K562 (cell line): ENCODE results near the gene CELA1. TPM values are rescaled to one million over a fixed set of nuclear protein-coding genes. Genes with fewer than 3 reads are reported as not detected.

ENCODE experiments used
- ATAC-seq: fragments of 200-7000 bp; cut with Tn5 transposase; 3 replicates; pipeline ENCODE4 v1.9.1; 2020; ENCODE audit warnings: moderate library complexity
- BruUV-seq: library from RNA; stranded (reverse); fragments of 400-500 nt; replicated peaks from 2 replicates; lab custom pipeline; 2021; lab: Mats Ljungman, UMichigan
- CTCF ChIA-PET: fragments of 300-600 bp; formaldehyde crosslinking; extraction: SDS; loops from one replicate; lab custom pipeline; 2021; ENCODE audit warnings: low intra/inter-chr PET ratio; lab: Yijun Ruan, JAX
- POLR2A ChIA-PET: fragments of 300-600, 350-650 bp; sonication (Branson Sonifier 250); formaldehyde crosslinking; extraction: SDS; loops from one replicate; lab custom pipeline; 2021; ENCODE audit warnings: antibody characterized with exemption, inconsistent platforms; lab: Yijun Ruan, JAX
- DNase-seq, 4 experiments: peaks; one replicate each; pipeline versions ENCODE4 v3.0.0 to v3.0.0-alpha.2; 2011 to 2018; ENCODE audit warnings: low spot score in 3 of 4, mixed read lengths in 3 of 4; ENCODE audit errors: extremely low read depth in 1 of 4
- FAIRE-seq: peaks from 2 replicates; lab custom pipeline; 2011; peaks lifted over from hg19 to GRCh38; lab: Jason Lieb, UNC
- H2AFZ ChIP-seq: 2 replicates; pipeline ENCODE4 v1.6.0; 2011; ENCODE audit warnings: low read depth, low read length, control low read depth, inconsistent platforms
- H3K27ac ChIP-seq: fragments of 200-600 bp; 3 replicates; pipeline ENCODE4 v1.8.0; 2011; ENCODE audit warnings: low read depth, mild to moderate bottlenecking, control low read depth, inconsistent platforms, low read length, moderate library complexity, mixed read lengths; ENCODE audit errors: extremely low read depth
- H3K27me3 ChIP-seq, 2 experiments: fragments of 300-600 bp in 1 of 2; 2 replicates in 1 of 2; 3 replicates in 1 of 2; pipeline versions ENCODE4 v1.6.0 to v1.8.0; 2011; ENCODE audit warnings: inconsistent platforms in 2 of 2, low read length in 2 of 2, mild to moderate bottlenecking in 1 of 2, mixed read lengths in 1 of 2, moderate library complexity in 1 of 2; ENCODE audit not compliant: control insufficient read depth in 2 of 2, insufficient read depth in 2 of 2
- H3K36me3 ChIP-seq: fragments of 300-600 bp; 3 replicates; pipeline ENCODE4 v1.8.0; 2011; ENCODE audit warnings: mild to moderate bottlenecking, low read length, inconsistent platforms; ENCODE audit not compliant: control insufficient read depth, insufficient read depth
- H3K4me1 ChIP-seq, 2 experiments: fragments of 200-600 bp in 1 of 2; replicated peaks in 1 of 2; 2 replicates in 1 of 2; 3 replicates in 1 of 2; pipeline versions ENCODE4 v1.5.1 to v1.8.0; 2011; ENCODE audit warnings: inconsistent platforms in 2 of 2, low read length in 2 of 2, mild to moderate bottlenecking in 1 of 2, mixed read lengths in 1 of 2, moderate library complexity in 1 of 2; ENCODE audit not compliant: control insufficient read depth in 2 of 2, insufficient read depth in 2 of 2
- H3K4me2 ChIP-seq: 2 replicates; pipeline ENCODE4 v1.6.1; 2011; ENCODE audit warnings: low read length, control low read depth, inconsistent platforms, mixed read lengths; ENCODE audit not compliant: insufficient read depth
- H3K4me3 ChIP-seq: fragments of 200-600 bp; sonication (generic), shearing (Covaris generic); 2 replicates; pipeline ENCODE4 v1.5.1; 2016; ENCODE audit warnings: control low read depth, inconsistent platforms
- H3K79me2 ChIP-seq: fragments of 200-600 bp; 3 replicates; pipeline ENCODE4 v1.8.0; 2011; ENCODE audit warnings: low read length, inconsistent platforms; ENCODE audit not compliant: control insufficient read depth, insufficient read depth
- H3K9ac ChIP-seq, 2 experiments: 2 replicates each; pipeline versions ENCODE4 v1.6.0 to v1.6.1; 2011; ENCODE audit warnings: low read depth in 2 of 2, low read length in 2 of 2, control low read depth in 1 of 2, inconsistent platforms in 1 of 2, mild to moderate bottlenecking in 1 of 2, mixed read lengths in 1 of 2; ENCODE audit not compliant: insufficient read depth in 1 of 2
- H3K9me1 ChIP-seq: one replicate; pipeline ENCODE4 v1.6.0; 2011; ENCODE audit warnings: inconsistent platforms, mild to moderate bottlenecking, low read length, moderate library complexity; ENCODE audit not compliant: control insufficient read depth, insufficient read depth
- H3K9me3 ChIP-seq: replicated peaks from 2 replicates; pipeline ENCODE4 v1.5.1; 2011; ENCODE audit warnings: low read depth, low read length, inconsistent platforms; ENCODE audit not compliant: control insufficient read depth, insufficient read depth
- H4K20me1 ChIP-seq: replicated peaks from 2 replicates; pipeline ENCODE4 v1.6.1; 2011; ENCODE audit warnings: low read length, inconsistent platforms, mixed read lengths; ENCODE audit not compliant: control insufficient read depth, insufficient read depth
- CBX3 ChIP-seq, 2 experiments: IDR thresholded peaks; 1 replicate in 1 of 2; 2 replicates in 1 of 2; pipeline ENCODE4 v1.6.1; 2012; ENCODE audit warnings: inconsistent platforms in 2 of 2, low read length in 2 of 2, borderline replicate concordance in 1 of 2, control low read depth in 1 of 2
- CHCHD3 ChIP-seq: fragments of 250-450 bp; sonication (Bioruptor Pico); IDR thresholded peaks from 2 replicates; pipeline ENCODE4 v2.1.2; 2022; ENCODE audit warnings: mild to moderate bottlenecking
- HNRNPLL ChIP-seq: fragments of 200-400 bp; formaldehyde crosslinking; IDR thresholded peaks from 2 replicates; pipeline ENCODE4 v1.6.1; 2017; ENCODE audit warnings: low read length, low read depth, mild to moderate bottlenecking; ENCODE audit not compliant: poor library complexity, severe bottlenecking
- JUND ChIP-seq, 2 experiments: IDR thresholded peaks; 2 replicates in 1 of 2; 3 replicates in 1 of 2; pipeline ENCODE4 v1.6.1; 2011; ENCODE audit warnings: borderline replicate concordance in 2 of 2, low read depth in 2 of 2, low read length in 2 of 2, improper control_type of control experiment in 1 of 2, missing biosample characterization in 1 of 2, missing genetic modification characterization in 1 of 2, missing genetic modification reagents in 1 of 2
- KDM1A ChIP-seq, 2 experiments: fragments of 450-650 bp; IDR thresholded peaks; 2 replicates each; pipeline ENCODE4 v1.6.1; 2016; ENCODE audit warnings: mild to moderate bottlenecking in 2 of 2
- LARP7 ChIP-seq: fragments of 450-650 bp; IDR thresholded peaks from 2 replicates; pipeline ENCODE4 v1.6.1; 2016
- MAFK ChIP-seq: IDR thresholded peaks from 2 replicates; pipeline ENCODE4 v1.6.1; 2011; ENCODE audit warnings: low read length, improper control_type of control experiment
- MECOM ChIP-seq: fragments of 250-450 bp; sonication (Bioruptor Pico); IDR thresholded peaks from 2 replicates; pipeline ENCODE4 v1.8.0; 2022; ENCODE audit warnings: inconsistent platforms
- NCOA4 ChIP-seq: fragments of 450-650 bp; IDR thresholded peaks from 2 replicates; pipeline ENCODE4 v1.6.1; 2018; ENCODE audit warnings: mild to moderate bottlenecking; ENCODE audit not compliant: partially characterized antibody
- POLR2H ChIP-seq: IDR thresholded peaks from 2 replicates; pipeline ENCODE4 v1.6.1; 2016; ENCODE audit warnings: missing genetic modification characterization, low read depth, mild to moderate bottlenecking, control low read depth, missing compliant biosample characterization, moderate library complexity
- SMAD2 ChIP-seq: fragments of 150-350 bp; IDR thresholded peaks from 2 replicates; pipeline ENCODE4 v1.6.1; 2014; ENCODE audit warnings: low read depth, mild to moderate bottlenecking, low read length
- ZBTB40 ChIP-seq, 2 experiments: fragments of 450-650 bp in 1 of 2; sonication (generic) in 1 of 2; formaldehyde crosslinking in 1 of 2; IDR thresholded peaks; 2 replicates each; pipeline versions ENCODE4 v1.7.1 to v1.9.0; 2016 to 2022; ENCODE audit warnings: inconsistent platforms in 1 of 2, mild to moderate bottlenecking in 1 of 2, missing genetic modification reagents in 1 of 2
- WGBS: fragments of 100-300 bp; shearing (Covaris generic); methylation state at CpG from one replicate; pipeline ENCODE4 v1.1.6; 2016; ENCODE audit warnings: low coverage, mixed read lengths; ENCODE audit not compliant: insufficient coverage; ENCODE audit errors: missing lambda C conversion rate; 5-methylcytosine and 5-hydroxymethylcytosine counted together
- in situ Hi-C: fragments of 300-500 bp; cut with MboI; formaldehyde crosslinking; loops from 4 replicates; pipeline ENCODE4 v1.15.0; 2018; ENCODE audit warnings: inconsistent platforms, mixed read lengths
- intact Hi-C: fragments of 100-400 bp; cut with micrococcal nuclease; formaldehyde crosslinking; loops from 2 replicates; pipeline ENCODE4 v1.14.2; 2022
- polyA plus RNA-seq, 8 experiments: library from polyadenylated mRNA; depleted of rRNA in 4 of 8; stranded (reverse) in 5 of 8; unstranded in 3 of 8; fragments of >200 nt; fragmentation: Nextera tagmentation in 2 of 8; fragmentation: Illumina TruSeq in 1 of 8; extraction: Ambion mirVana in 2 of 8; extraction: Trizol in 1 of 8; gene quantifications; 2 replicates each; pipeline versions ENCODE4 v1.2.1 to v1.2.3, GENCODE V29; 2011 to 2014; ENCODE audit warnings: inconsistent platforms in 1 of 8, missing spikeins in 1 of 8
- total RNA-seq, 7 experiments: library from RNA; depleted of rRNA in 6 of 7; stranded (reverse); fragments of >200 nt in 6 of 7; fragmentation: Illumina TruSeq in 2 of 7; extraction: Trizol in 2 of 7; gene quantifications; 2 replicates each; pipeline versions ENCODE4 v1.2.1 to v1.2.3, GENCODE V29; 2011 to 2021; ENCODE audit warnings: low replicate concordance in 1 of 7

Gene CELA1
- total and polyA plus RNA-seq, 9 of the 15 experiments (the other 6 are each of a cell fraction or from before 2014, with no cell fraction given), result 0.06 to 0.27 (median 0.22) TPM; not detected in 6

- H3K9ac ChIP-seq, result peak overlapping the region; percentile 54 to 73; a peak in 3 of 4 replicates
- no TSS peak for BruUV-seq
- H3K4me1 ChIP-seq, result peaks cover 37 to 63% of the 10 kb centered on the region in 2 experiments
- peak overlapping the region; percentile 94 for H3K27ac ChIP-seq
- FAIRE-seq (peak; percentile 89), ATAC-seq (peak; percentile 91), DNase-seq (peak; percentile 55 to 90 (median 72))
- H3K36me3 ChIP-seq, result no peaks in the 10 kb centered on the region
- H3K4me2 ChIP-seq, result peak overlapping the region; percentile 38
- intact Hi-C loops, result no loop called here
- in situ Hi-C loops, result no loop called here
- peak overlapping the region; percentile 92 for H2AFZ ChIP-seq
- H3K9me1 ChIP-seq, result no peaks in the 10 kb centered on the region
- CTCF ChIA-PET, result no interaction called here
- 7% methylated on average over 7 of the region's 7 CpGs for WGBS
- H3K9me3 ChIP-seq, result no peaks in the 10 kb centered on the region
- no peak overlapping the region for H3K4me3 ChIP-seq
- no peaks in the 10 kb centered on the region for H3K27me3 ChIP-seq
- POLR2A ChIA-PET, result interaction anchor here (0.6 to 1.7 kb wide), 4 partner anchors 8 to 81 kb away, joined by 3 to 5 read pairs (median 4); no protein-coding TSS in a partner anchor
- no peaks in the 10 kb centered on the region for H3K79me2 ChIP-seq
- H4K20me1 ChIP-seq, result no peaks in the 10 kb centered on the region
- TF ChIP-seq MECOM (peak; percentile 77; the same call in 1 of the 2 replicates), KDM1A (IDR thresholded peaks at IDR 0.05) (peak; percentile 23 to 49; a peak in 1 of 4 replicates), SMAD2 (no peak), NCOA4 (no peak), CBX3 (IDR thresholded peaks at IDR 0.05; ENCODE audit: borderline replicate concordance in 1 of 2, low read length in 2 of 2) (peak in 1 of 2 experiments; percentile 54; a peak in 1 of 3 replicates), ZBTB40 (IDR thresholded peaks at IDR 0.05) (peak; percentile 62; the same call in 1 of the 2 replicates), ZBTB40 (CRISPR knock-in tag; IDR thresholded peaks at IDR 0.05) (no peak), JUND (IDR thresholded peaks at IDR 0.05; ENCODE audit: borderline replicate concordance, low read depth, low read length) (peak; percentile 65), JUND (tag; IDR thresholded peaks at IDR 0.05; ENCODE audit: borderline replicate concordance, low read depth, low read length) (peak; percentile 54; the same call in 1 of the 3 replicates), LARP7 (peak; percentile 88; the same call in 1 of the 2 replicates), HNRNPLL (no peak), MAFK (peak; percentile 90), CHCHD3 (no peak), POLR2H (peak; percentile 72; the same call in 1 of the 2 replicates)
Measured at GRCh38 chr12:51326698-51327439, 19.6 kb downstream of the CELA1 start.
